ENCODE results near the gene DNAJC21.
A peak's percentile ranks its signal among the peaks of the same experiment; 100 is the strongest.

The DNAJC21 gene

DNA sequence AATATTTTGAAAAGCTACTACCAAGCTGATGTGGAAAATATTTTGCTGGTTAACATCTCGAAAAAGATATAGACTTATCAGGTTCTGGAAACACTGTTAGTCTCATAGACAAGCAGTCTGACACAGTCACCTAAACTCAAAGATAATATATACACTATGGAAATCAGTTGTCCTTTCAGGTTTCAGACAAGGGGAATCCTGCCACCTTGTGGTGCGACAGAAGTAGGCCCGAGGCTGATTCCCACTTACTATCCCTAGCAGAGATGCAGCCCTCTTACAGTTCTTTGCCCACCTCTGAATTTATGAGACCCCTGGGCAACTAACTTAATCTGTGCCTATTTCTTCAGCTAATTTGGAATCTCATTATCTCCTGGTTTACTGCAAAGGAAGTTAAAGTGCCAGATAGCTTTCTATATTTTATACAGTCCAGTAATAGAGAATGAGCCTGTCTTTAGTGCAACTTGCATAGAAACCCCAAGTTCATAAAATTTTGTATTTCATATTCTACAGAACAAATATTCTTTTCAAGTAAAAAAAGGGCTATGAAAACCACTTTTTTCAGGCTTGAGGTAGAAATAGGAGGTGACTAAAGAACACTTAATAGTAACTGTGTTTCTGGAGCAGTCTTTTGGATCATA, 31.0 kb upstream of the DNAJC21 start:
- Histone ChIP-seq H3K27me3 (ENCODE audit: control insufficient read depth, insufficient read depth, low read length) (no peaks in the 10 kb centered on the region), H2AFZ (no peak overlapping the region), H3K36me3 (ENCODE audit: control insufficient read depth, insufficient read depth, low read length) (no peaks in the 10 kb centered on the region), H3K9me3 (ENCODE audit: control insufficient read depth, low read length) (no peaks in the 10 kb centered on the region), H3K27ac (no peak overlapping the region), H3K9ac (no peak overlapping the region), H3K4me3 (ENCODE audit: low read depth, low read length) (no peak overlapping the region), H3K79me2 (no peaks in the 10 kb centered on the region), H3K4me2 (ENCODE audit: low read length) (no peak overlapping the region), H3K4me1 (no peaks in the 10 kb centered on the region)
- peak; percentile 91 for TF ChIP-seq CTCF (IDR thresholded peaks at IDR 0.05)

- TF ChIP-seq CTCF (IDR thresholded peaks at IDR 0.05): no peak
- H2AFZ ChIP-seq: no peak overlapping the region
- H3K4me3 ChIP-seq (ENCODE audit: low read depth, low read length): no peak overlapping the region
- H3K9ac ChIP-seq: no peak overlapping the region
- no peaks in the 10 kb centered on the region for H3K27me3 ChIP-seq (ENCODE audit: control insufficient read depth, insufficient read depth, low read length)
- no peak overlapping the region for H3K4me2 ChIP-seq (ENCODE audit: low read length)
- no peaks in the 10 kb centered on the region for H3K79me2 ChIP-seq
- no peaks in the 10 kb centered on the region for H3K9me3 ChIP-seq (ENCODE audit: control insufficient read depth, low read length)
- H3K27ac ChIP-seq: no peak overlapping the region
- H3K4me1 ChIP-seq: no peaks in the 10 kb centered on the region
- no peaks in the 10 kb centered on the region for H3K36me3 ChIP-seq (ENCODE audit: control insufficient read depth, insufficient read depth, low read length)
These were observed 30.3 kb upstream of the DNAJC21 start for GRCh38 chr5:34899066-34899465.

DNA sequence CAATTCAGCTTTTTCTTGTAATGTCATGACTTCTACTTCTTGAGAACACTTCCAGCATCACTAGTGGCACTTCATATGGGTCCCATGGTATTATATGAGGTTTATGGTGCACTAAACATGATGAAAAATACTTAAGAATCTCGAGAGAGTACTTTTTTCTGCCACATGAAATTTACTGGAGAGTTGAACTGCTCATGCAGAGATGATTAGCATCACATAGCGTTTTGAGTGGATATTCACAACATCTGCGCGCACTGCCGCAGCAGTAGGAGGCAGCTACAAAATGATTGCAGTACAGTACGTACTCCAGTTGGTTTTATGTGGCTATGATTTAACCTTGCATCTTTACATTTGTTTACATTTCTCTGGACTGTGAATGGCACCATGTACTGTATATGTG, 28.7 kb upstream of the DNAJC21 start:
- Histone ChIP-seq H3K27ac (no peak overlapping the region), H3K27me3 (ENCODE audit: control insufficient read depth, insufficient read depth, low read length) (no peaks in the 10 kb centered on the region), H3K36me3 (ENCODE audit: control insufficient read depth, insufficient read depth, low read length) (no peaks in the 10 kb centered on the region), H3K9me3 (ENCODE audit: control insufficient read depth, low read length) (no peaks in the 10 kb centered on the region), H3K79me2 (no peaks in the 10 kb centered on the region), H3K4me1 (no peaks in the 10 kb centered on the region), H2AFZ (no peak overlapping the region), H3K4me3 (ENCODE audit: low read depth, low read length) (no peak overlapping the region), H3K9ac (no peak overlapping the region), H3K4me2 (ENCODE audit: low read length) (no peak overlapping the region)
- TF ChIP-seq CTCF (IDR thresholded peaks at IDR 0.05): no peak

DNA sequence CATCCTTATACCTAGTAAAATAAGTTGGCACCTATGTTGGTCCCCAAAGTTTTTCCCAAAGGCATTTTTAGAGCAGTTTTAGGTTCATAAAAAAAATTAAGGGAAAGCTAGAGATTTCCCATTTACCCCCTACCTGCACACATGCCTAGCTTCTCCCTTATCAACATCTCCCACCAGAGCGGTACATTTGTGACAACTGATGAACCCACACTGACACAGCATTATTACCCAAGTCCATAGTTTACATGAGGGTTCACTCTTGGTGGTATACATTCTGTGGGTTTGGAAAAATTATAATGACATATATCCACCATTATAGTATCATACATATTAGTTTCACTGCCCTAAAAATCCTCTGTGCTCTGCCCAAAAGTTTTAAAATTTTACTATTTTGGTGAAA, 26.1 kb upstream of the DNAJC21 start:
- H3K27ac ChIP-seq: no peak overlapping the region
- H3K4me3 ChIP-seq (ENCODE audit: low read depth, low read length): no peak overlapping the region
- no peak overlapping the region for H3K4me2 ChIP-seq (ENCODE audit: low read length)
- H3K9me3 ChIP-seq (ENCODE audit: control insufficient read depth, low read length): no peaks in the 10 kb centered on the region
- H3K9ac ChIP-seq: no peak overlapping the region
- H2AFZ ChIP-seq: no peak overlapping the region
- H3K36me3 ChIP-seq (ENCODE audit: control insufficient read depth, insufficient read depth, low read length): no peaks in the 10 kb centered on the region
- H3K27me3 ChIP-seq (ENCODE audit: control insufficient read depth, insufficient read depth, low read length): no peaks in the 10 kb centered on the region
- no peaks in the 10 kb centered on the region for H3K79me2 ChIP-seq
- no peaks in the 10 kb centered on the region for H3K4me1 ChIP-seq
- TF ChIP-seq CTCF (IDR thresholded peaks at IDR 0.05): no peak

DNA sequence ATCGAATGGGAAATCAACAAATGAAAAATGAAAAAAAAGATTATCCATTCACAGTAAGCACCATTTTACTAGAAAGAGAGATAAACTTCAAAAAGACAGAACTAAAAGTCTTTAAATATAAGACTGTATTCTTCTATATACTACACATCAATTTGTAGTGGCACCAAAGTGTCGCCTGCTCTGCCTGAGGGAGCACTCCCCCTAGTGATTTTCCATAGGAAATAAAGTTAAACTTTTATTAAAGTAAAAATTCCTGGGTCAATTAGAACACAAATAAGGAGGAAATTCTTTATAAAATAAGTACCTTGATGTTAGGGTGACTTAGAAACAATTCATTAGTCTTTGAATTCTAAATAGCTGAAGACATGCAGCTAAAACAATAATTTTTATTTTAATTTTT, 23.8 kb upstream of the DNAJC21 start:
- Histone ChIP-seq H2AFZ (no peak overlapping the region), H3K79me2 (no peaks in the 10 kb centered on the region), H3K27ac (no peak overlapping the region), H3K4me3 (ENCODE audit: low read depth, low read length) (no peak overlapping the region), H3K9ac (no peak overlapping the region), H3K27me3 (ENCODE audit: control insufficient read depth, insufficient read depth, low read length) (no peaks in the 10 kb centered on the region), H3K4me2 (ENCODE audit: low read length) (no peak overlapping the region), H3K36me3 (ENCODE audit: control insufficient read depth, insufficient read depth, low read length) (no peaks in the 10 kb centered on the region), H3K4me1 (no peaks in the 10 kb centered on the region), H3K9me3 (ENCODE audit: control insufficient read depth, low read length) (no peaks in the 10 kb centered on the region)
- no peak for TF ChIP-seq CTCF (IDR thresholded peaks at IDR 0.05)
